Stomach (tissue), 9 donors: ENCODE data around the gene SLC9A2. TPM values are rescaled to one million over a fixed set of nuclear protein-coding genes. Genes with fewer than 3 reads are reported as not detected.

Source experiments
- DNase-seq, 2 donors: peaks; one replicate each; pipeline versions ENCODE4 v3.0.0 to v3.0.0-alpha.2; 2013 to 2019
- H3K27ac ChIP-seq, 5 donors: fragments of 200-600 bp in 4 of 5; sonication (generic) in 4 of 5; one replicate each; pipeline ENCODE4 v1.5.1; 2013 to 2019; ENCODE audit warnings: mild to moderate bottlenecking in 1 of 5, moderate library complexity in 1 of 5
- H3K27me3 ChIP-seq, 3 donors: fragments of 200-600 bp; sonication (generic); one replicate each; pipeline ENCODE4 v1.5.1; 2017 to 2019; ENCODE audit warnings: mixed run types in 1 of 3
- H3K36me3 ChIP-seq, 4 donors: fragments of 200-600 bp; sonication (generic); 1 replicate in 3 of 4; 2 replicates in 1 of 4; pipeline ENCODE4 v1.5.1; 2016 to 2019
- H3K4me1 ChIP-seq, 4 donors: fragments of 200-600 bp; sonication (generic); one replicate each; pipeline ENCODE4 v1.5.1; 2016 to 2019
- H3K4me3 ChIP-seq, 4 donors: fragments of 200-600 bp; sonication (generic) in 3 of 4; one replicate each; pipeline ENCODE4 v1.5.1; 2016 to 2019; ENCODE audit warnings: mild to moderate bottlenecking in 1 of 4
- H3K9me3 ChIP-seq, 4 donors: fragments of 200-600 bp; sonication (generic); one replicate each; pipeline ENCODE4 v1.5.1; 2016 to 2019
- EP300 ChIP-seq: sonication (generic); formaldehyde crosslinking; IDR thresholded peaks from one replicate; pipeline ENCODE4 v1.6.1; 2017; ENCODE audit warnings: antibody characterized with exemption
- POLR2A ChIP-seq, 4 donors: fragments of 450-650 bp; IDR thresholded peaks; one replicate each; pipeline ENCODE4 v1.6.1; 2016; ENCODE audit warnings: antibody characterized with exemption in 4 of 4, control low read depth in 2 of 4, mild to moderate bottlenecking in 1 of 4, moderate library complexity in 1 of 4
- POLR2AphosphoS5 ChIP-seq, 3 donors: sonication (generic); formaldehyde crosslinking; IDR thresholded peaks; one replicate each; pipeline ENCODE4 v1.6.1; 2016; ENCODE audit warnings: antibody characterized with exemption in 3 of 3
- WGBS, 5 donors: extraction: QIAGEN DNeasy Blood & Tissue Kit in 3 of 5; methylation state at CpG; one replicate each; pipeline versions ENCODE4 v1.1.5 to v1.1.7; 2013 to 2018; 5-methylcytosine and 5-hydroxymethylcytosine counted together
- intact Hi-C: fragments of 100-400 bp; cut with DNase I; formaldehyde crosslinking; loops from one replicate; pipeline ENCODE4 v1.15.1; 2023; ENCODE audit warnings: low total_unique reads
- polyA plus RNA-seq, 3 donors: library from polyadenylated mRNA; stranded (reverse); fragments of 200-250 nt; gene quantifications; one replicate each; pipeline ENCODE4 v1.2.3, GENCODE V29; 2013
- total RNA-seq, 5 donors: library from RNA; depleted of rRNA; stranded (reverse); fragments of >200 nt; gene quantifications; one replicate each; pipeline versions ENCODE4 v1.1.0 to v1.2.3, GENCODE V29; 2014 to 2016
- TF ChIP-seq, protein P1 (sequence below), 7 experiments: fragments of 450-650 bp in 4 of 7; fragments of 200-600 bp in 3 of 7; sonication (generic) in 3 of 7; IDR thresholded peaks; one replicate each; pipeline ENCODE4 v1.5.1; 2016 to 2019; ENCODE audit warnings: antibody characterized with exemption in 7 of 7, control low read depth in 2 of 7, mild to moderate bottlenecking in 1 of 7
- donor health status: healthy with polysubstance abuse.
- donor health status: Bipolar disorder and iron deficiency.
- donor health status: healthy.

Gene SLC9A2
- total and polyA plus RNA-seq, 8 donors, result 2.4 to 79.9 (median 15.0) TPM

DNA sequence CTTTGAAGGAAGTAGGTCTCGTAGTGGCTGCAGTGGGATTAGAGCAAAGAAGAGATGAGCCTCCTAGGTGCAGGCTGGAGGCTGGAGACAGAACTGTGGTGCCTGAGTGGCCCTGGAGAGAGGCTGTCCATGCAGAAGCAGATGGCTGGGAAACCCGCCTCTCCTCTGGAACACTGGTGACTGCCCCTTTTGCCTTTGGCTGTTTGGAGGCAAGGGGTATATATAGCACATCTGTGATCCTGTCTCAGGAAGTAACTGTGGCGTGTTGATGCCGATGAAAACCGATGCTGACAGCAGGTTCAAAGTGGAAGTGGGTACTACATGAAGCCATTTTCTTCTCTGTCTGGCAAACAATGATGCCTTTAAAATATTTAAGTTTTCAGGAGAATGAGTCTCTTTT lies 43.5 kb downstream of the SLC9A2 start:
- H3K27ac ChIP-seq, result no peak overlapping the region
- peaks cover 0 to 5% (median 0%) of the 10 kb centered on the region in 4 donors for H3K4me1 ChIP-seq

DNA sequence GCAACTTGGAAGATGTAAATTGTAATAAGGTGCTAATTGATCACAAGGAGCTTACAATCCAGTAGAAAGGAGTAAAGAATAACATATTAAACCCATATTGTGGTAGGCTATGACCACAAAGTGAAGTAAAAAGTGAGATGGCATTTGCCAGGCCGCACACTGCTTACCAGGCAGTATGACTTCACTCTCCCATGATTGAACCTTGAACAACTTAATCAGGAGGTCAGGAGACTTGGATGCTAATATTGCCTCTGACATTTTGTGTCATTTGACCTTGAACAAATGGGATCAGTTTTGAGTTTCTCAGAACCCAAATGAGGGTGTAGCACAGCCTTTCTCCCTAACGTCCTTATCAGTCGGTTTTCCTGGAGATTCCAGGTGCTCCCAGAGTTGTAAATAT lies 44.0 kb downstream of the SLC9A2 start:
- no peak overlapping the region for H3K4me3 ChIP-seq
- H3K9me3 ChIP-seq, result no peaks in the 10 kb centered on the region
- DNase-seq, result peak in 1 of 2 donors; percentile 10
- H3K36me3 ChIP-seq, result peaks cover 0 to 8% (median 0%) of the 10 kb centered on the region in 4 donors
- peaks cover 0 to 5% (median 0%) of the 10 kb centered on the region in 4 donors for H3K4me1 ChIP-seq
- no peak overlapping the region for H3K27ac ChIP-seq
- no peak for TF ChIP-seq EP300
- no peak for TF ChIP-seq POLR2AphosphoS5 (IDR thresholded peaks at IDR 0.05)
- intact Hi-C loops, result no loop called here
- no peaks in the 10 kb centered on the region for H3K27me3 ChIP-seq
- 23 to 54% (median 45%) methylated on average over 3 of the region's 3 CpGs for WGBS, 5 donors

More for the DNA sequence above, 43.5 kb downstream of the SLC9A2 start:
- TF ChIP-seq EP300 (no peak), POLR2AphosphoS5 (IDR thresholded peaks at IDR 0.05) (no peak), POLR2A (IDR thresholded peaks at IDR 0.05) (no peak)
- TF ChIP-seq, protein P1, sequence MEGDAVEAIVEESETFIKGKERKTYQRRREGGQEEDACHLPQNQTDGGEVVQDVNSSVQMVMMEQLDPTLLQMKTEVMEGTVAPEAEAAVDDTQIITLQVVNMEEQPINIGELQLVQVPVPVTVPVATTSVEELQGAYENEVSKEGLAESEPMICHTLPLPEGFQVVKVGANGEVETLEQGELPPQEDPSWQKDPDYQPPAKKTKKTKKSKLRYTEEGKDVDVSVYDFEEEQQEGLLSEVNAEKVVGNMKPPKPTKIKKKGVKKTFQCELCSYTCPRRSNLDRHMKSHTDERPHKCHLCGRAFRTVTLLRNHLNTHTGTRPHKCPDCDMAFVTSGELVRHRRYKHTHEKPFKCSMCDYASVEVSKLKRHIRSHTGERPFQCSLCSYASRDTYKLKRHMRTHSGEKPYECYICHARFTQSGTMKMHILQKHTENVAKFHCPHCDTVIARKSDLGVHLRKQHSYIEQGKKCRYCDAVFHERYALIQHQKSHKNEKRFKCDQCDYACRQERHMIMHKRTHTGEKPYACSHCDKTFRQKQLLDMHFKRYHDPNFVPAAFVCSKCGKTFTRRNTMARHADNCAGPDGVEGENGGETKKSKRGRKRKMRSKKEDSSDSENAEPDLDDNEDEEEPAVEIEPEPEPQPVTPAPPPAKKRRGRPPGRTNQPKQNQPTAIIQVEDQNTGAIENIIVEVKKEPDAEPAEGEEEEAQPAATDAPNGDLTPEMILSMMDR (IDR thresholded peaks at IDR 0.05), result no peak
- intact Hi-C loops, result no loop called here
- no peak for DNase-seq
- Histone ChIP-seq H3K4me3 (no peak overlapping the region), H3K9me3 (no peaks in the 10 kb centered on the region), H3K36me3 (peaks cover 0 to 8% (median under 1%) of the 10 kb centered on the region in 4 donors), H3K27me3 (no peaks in the 10 kb centered on the region)
- WGBS, 5 donors, result 70 to 81% (median 74%) methylated on average over 5 of the region's 5 CpGs

DNA sequence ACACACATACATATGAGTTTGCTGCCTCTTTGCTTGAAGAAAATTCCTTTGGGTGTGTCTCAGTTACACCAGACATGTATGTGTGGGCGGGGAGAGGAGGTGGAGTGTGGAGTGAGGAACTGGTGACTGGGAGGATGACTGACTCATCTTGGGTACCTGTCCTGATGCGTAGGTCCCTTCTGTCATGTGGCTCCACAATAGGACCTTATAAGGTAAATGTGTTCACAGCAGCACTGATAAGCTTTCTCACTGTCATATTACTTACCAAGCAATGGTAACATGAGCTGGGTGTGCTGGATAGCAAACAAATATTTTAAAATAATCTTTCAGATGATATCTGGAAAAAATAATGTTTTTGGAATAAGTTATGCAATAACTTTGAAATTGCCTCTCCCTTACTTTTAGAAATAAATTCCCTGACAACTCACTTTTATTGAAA lies 45.1 kb downstream of the SLC9A2 start:
- no peak overlapping the region for H3K4me3 ChIP-seq
- no peaks in the 10 kb centered on the region for H3K27me3 ChIP-seq
- H3K9me3 ChIP-seq, result no peaks in the 10 kb centered on the region
- peaks cover 0 to 5% (median 0%) of the 10 kb centered on the region in 4 donors for H3K4me1 ChIP-seq
- intact Hi-C loops, result no loop called here
- no peak overlapping the region for H3K27ac ChIP-seq
- DNase-seq, result peak in 1 of 2 donors; percentile 38
- TF ChIP-seq, protein P1 (IDR thresholded peaks at IDR 0.05), result no peak
- TF ChIP-seq POLR2AphosphoS5 (IDR thresholded peaks at IDR 0.05) (no peak), EP300 (no peak), POLR2A (IDR thresholded peaks at IDR 0.05) (no peak)
- WGBS, 5 donors, result 61 to 84% (median 77%) methylated on average over 2 of the region's 2 CpGs
- H3K36me3 ChIP-seq, result peaks cover 0 to 8% (median 0%) of the 10 kb centered on the region in 4 donors

DNA sequence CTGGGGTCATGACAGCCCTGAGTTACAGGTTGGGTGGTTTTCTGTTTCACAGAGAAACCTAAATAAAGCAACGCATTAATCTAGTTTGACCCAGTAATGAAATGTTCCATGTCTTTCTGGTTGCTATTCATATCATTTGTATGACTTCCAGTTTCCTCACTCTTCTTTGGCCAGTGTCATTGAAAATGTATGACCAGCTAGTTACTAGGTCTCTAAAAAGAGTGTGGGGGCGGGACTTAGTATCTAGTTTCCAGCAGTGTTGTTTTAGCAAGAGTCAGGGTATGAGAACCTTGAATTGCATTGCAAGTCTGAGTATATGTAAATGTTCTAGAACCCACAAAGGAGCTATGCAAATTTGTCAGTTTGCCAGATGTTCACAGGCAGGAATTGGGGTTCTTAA lies 47.7 kb downstream of the SLC9A2 start:
- H3K9me3 ChIP-seq, result no peaks in the 10 kb centered on the region
- H3K4me3 ChIP-seq, result no peak overlapping the region
- no peak for DNase-seq
- H3K27ac ChIP-seq, result no peak overlapping the region
- no peaks in the 10 kb centered on the region for H3K27me3 ChIP-seq
- peaks cover 0 to 8% (median 0%) of the 10 kb centered on the region in 4 donors for H3K36me3 ChIP-seq
- 79 to 88% (median 84%) methylated on average over 2 of the region's 2 CpGs for WGBS, 5 donors
- peaks cover 0 to 5% (median 0%) of the 10 kb centered on the region in 4 donors for H3K4me1 ChIP-seq
- intact Hi-C loops, result no loop called here
- TF ChIP-seq POLR2A (IDR thresholded peaks at IDR 0.05), result no peak
- no peak for TF ChIP-seq POLR2AphosphoS5 (IDR thresholded peaks at IDR 0.05)
- no peak for TF ChIP-seq EP300
- TF ChIP-seq, protein P1 (IDR thresholded peaks at IDR 0.05), result no peak

DNA sequence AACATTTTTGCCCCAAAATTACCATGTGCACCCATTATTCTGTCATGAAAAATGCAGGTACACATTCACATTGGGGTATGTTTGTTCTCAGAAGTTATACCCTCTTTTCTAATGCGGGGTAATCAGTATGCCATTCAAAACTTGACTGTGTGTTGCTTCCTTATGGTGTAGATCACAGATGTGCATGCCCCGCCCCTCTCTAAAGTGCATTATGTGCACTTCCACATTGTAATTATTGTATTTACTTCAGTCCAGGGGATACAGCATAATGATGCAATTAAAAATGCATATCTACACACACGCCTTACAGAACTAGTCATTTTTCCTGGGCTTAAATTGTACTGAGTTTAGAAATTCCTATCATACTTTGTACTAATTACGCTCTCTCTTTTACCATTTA lies 48.8 kb downstream of the SLC9A2 start:
- WGBS, 5 donors, result 89 to 94% (median 89%) methylated on average over 4 of the region's 4 CpGs

More for the DNA sequence above, 48.8 kb downstream of the SLC9A2 start:
- peaks cover 0 to 5% (median 0%) of the 10 kb centered on the region in 4 donors for H3K4me1 ChIP-seq
- H3K36me3 ChIP-seq, result peaks cover 0 to 8% (median 0%) of the 10 kb centered on the region in 4 donors
- DNase-seq, result no peak
- intact Hi-C loops, result no loop called here
- H3K9me3 ChIP-seq, result no peaks in the 10 kb centered on the region
- TF ChIP-seq POLR2AphosphoS5 (IDR thresholded peaks at IDR 0.05) (no peak), POLR2A (IDR thresholded peaks at IDR 0.05) (no peak), EP300 (no peak)
- TF ChIP-seq, protein P1 (IDR thresholded peaks at IDR 0.05), result no peak
- H3K27me3 ChIP-seq, result no peaks in the 10 kb centered on the region
- no peak overlapping the region for H3K4me3 ChIP-seq
- no peak overlapping the region for H3K27ac ChIP-seq
